Measurements from ENCODE around the gene MTERF4. TPM values are rescaled to one million over a fixed set of nuclear protein-coding genes. Genes with fewer than 3 reads are reported as not detected.

MTERF4 gene
- total RNA-seq, 2 donors from 2014 or later, result 24.6 to 39.4 TPM

DNA sequence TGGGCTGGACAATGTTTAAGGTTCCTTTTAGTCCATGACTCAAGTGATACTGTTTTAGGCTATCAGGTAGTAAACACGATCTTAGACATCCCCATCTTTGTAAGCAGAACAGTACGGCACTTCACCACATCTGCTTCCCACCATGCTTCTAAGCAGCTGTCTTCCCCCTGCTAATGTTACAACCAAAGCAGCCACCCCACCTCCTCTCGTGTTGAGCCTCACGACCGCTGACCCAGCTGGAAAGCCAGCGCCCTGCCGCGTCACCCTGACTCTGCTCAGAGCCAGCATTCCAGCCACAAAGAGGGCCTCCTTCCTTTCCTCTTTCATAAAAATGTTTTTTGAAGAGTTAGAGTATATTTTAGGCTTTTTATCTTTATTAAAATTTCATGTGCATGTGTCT, 9.4 kb downstream of the MTERF4 start:
- no peak for DNase-seq (ENCODE audit: low spot score)
- no peak overlapping the region for H3K27ac ChIP-seq
- TF ChIP-seq, protein P1, sequence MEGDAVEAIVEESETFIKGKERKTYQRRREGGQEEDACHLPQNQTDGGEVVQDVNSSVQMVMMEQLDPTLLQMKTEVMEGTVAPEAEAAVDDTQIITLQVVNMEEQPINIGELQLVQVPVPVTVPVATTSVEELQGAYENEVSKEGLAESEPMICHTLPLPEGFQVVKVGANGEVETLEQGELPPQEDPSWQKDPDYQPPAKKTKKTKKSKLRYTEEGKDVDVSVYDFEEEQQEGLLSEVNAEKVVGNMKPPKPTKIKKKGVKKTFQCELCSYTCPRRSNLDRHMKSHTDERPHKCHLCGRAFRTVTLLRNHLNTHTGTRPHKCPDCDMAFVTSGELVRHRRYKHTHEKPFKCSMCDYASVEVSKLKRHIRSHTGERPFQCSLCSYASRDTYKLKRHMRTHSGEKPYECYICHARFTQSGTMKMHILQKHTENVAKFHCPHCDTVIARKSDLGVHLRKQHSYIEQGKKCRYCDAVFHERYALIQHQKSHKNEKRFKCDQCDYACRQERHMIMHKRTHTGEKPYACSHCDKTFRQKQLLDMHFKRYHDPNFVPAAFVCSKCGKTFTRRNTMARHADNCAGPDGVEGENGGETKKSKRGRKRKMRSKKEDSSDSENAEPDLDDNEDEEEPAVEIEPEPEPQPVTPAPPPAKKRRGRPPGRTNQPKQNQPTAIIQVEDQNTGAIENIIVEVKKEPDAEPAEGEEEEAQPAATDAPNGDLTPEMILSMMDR (IDR thresholded peaks at IDR 0.05), result no peak
- no peaks in the 10 kb centered on the region for H3K27me3 ChIP-seq (replicated peaks; ENCODE audit: insufficient read depth)
- no peak for ATAC-seq (ENCODE audit: insufficient number of reproducible peaks, low FRiP score, low read depth)
- H3K36me3 ChIP-seq, result peaks cover 74% of the 10 kb centered on the region
- no peaks in the 10 kb centered on the region for H3K9me3 ChIP-seq
- H3K4me3 ChIP-seq, result no peak overlapping the region
- H3K4me1 ChIP-seq (ENCODE audit: control insufficient read depth in 1 of 2, low read depth in 2 of 2), result no peaks in the 10 kb centered on the region

DNA sequence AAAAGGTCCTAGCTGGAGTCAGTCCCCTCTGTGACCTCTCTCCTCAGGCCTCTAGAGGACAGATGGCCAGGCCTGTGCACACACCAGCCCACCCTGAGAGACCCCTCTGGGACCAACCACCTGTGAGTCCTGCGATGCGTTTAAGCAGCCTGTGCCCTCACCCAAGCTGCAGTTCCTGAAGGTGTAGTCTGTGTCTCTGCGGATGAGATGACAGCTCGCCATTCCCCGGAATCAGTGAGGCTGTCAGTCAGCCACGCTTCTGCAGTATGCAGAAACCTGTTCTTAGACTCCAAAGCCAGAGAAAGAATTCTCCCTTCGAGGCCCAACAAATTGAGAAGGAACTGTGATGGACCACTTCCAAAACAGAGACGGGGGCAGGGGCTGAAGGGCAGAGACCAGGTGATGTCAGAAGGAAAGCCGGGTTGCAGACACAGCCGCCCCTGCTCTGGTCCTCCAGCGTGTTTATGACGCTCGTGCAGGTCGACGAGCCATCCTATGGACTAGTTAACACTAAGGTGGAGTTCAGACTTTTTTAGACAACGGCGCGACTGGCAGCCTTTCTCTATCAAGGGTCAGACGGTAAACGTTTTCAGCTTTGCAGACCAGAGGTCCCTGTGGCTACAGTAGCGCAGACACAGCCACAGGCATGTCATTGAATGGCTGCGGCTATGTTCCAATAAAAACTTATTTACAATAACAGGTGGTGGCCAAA, 10.2 kb downstream of the MTERF4 start:
- Histone ChIP-seq H3K27me3 (replicated peaks; ENCODE audit: insufficient read depth) (no peaks in the 10 kb centered on the region), H3K4me3 (no peak overlapping the region), H3K27ac (no peak overlapping the region), H3K4me1 (ENCODE audit: control insufficient read depth in 1 of 2, low read depth in 2 of 2) (no peaks in the 10 kb centered on the region), H3K36me3 (peaks cover 77% of the 10 kb centered on the region), H3K9me3 (no peaks in the 10 kb centered on the region)
- TF ChIP-seq, protein P1 (IDR thresholded peaks at IDR 0.05), result no peak
- DNase-seq (ENCODE audit: low spot score) (no peak), ATAC-seq (ENCODE audit: insufficient number of reproducible peaks, low FRiP score, low read depth) (no peak)

DNA sequence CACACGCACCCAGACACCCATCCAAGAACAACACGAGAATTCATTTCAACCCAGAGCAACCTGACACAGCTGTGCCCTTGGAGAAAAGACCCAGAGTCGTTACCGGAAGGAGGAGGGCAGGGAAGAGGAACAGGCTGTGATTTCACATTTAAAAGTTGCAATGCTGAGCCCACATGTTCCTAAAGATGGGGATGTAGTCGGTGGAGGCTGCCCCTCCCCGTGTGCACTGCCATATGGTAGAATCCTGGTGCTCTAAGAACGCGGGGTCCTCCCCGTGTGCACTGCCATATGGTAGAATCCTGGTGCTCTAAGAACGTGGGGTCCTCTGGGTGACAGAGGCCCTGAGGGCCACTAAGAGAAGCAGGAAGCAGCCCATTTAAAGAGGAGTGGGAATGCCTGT, 10.9 kb downstream of the MTERF4 start:
- TF ChIP-seq, protein P1 (IDR thresholded peaks at IDR 0.05), result no peak
- H3K9me3 ChIP-seq, result no peaks in the 10 kb centered on the region
- DNase-seq (ENCODE audit: low spot score) (no peak), ATAC-seq (ENCODE audit: insufficient number of reproducible peaks, low FRiP score, low read depth) (no peak)
- H3K27ac ChIP-seq, result no peak overlapping the region
- H3K36me3 ChIP-seq, result peaks cover 75% of the 10 kb centered on the region
- no peaks in the 10 kb centered on the region for H3K27me3 ChIP-seq (replicated peaks; ENCODE audit: insufficient read depth)
- H3K4me1 ChIP-seq (ENCODE audit: control insufficient read depth in 1 of 2, low read depth in 2 of 2), result no peaks in the 10 kb centered on the region
- no peak overlapping the region for H3K4me3 ChIP-seq

DNA sequence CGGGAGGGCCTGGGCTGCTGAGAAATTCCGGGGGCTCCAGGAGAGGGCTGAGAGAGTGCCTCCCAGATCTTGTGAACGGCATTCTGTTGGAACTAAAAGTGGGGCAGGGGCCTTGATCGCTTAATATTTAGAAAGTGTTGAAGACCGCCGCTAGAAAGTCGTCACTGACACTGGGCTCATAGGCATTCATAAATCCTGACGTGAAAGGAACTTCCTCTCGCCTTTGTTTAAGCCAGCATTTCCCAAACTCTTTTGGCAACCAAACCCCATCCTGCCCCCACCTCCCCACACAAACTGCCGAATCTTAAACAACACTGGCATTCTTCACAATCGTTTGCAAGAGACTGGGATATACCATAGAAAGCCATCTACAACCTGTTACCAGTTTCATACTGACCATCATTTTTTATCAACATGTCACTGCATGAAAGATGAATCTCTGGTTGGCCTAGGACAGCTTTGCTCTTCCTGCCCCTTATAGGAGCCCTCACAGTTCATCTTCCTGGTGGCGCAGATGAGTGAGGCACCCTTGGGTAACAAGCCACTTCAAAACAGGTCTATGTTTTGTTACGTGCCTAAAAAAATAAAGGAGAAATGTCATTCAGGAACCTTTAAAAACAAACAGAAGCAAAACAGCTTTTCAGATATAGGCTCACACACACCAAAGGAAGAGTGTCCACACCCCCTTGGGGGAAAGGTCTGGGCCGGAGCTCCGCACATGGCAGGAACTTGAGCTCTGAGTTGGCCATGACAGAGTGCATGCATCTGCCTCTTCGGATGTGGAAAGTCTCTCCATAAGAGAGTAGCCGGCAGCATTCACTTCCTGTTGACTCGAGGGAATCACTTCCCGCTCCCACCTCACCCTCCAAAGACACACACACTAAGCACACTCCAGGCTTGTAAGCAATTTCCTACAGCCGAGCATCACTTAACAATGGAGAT, 13.0 kb downstream of the MTERF4 start:
- H3K4me3 ChIP-seq, result no peak overlapping the region
- H3K27ac ChIP-seq, result no peak overlapping the region
- TF ChIP-seq, protein P1 (IDR thresholded peaks at IDR 0.05), result no peak
- ATAC-seq (ENCODE audit: insufficient number of reproducible peaks, low FRiP score, low read depth) (no peak), DNase-seq (ENCODE audit: low spot score) (no peak)
- H3K9me3 ChIP-seq, result no peaks in the 10 kb centered on the region
- H3K27me3 ChIP-seq (replicated peaks; ENCODE audit: insufficient read depth), result no peaks in the 10 kb centered on the region
- H3K4me1 ChIP-seq (ENCODE audit: control insufficient read depth in 1 of 2, low read depth in 2 of 2), result no peaks in the 10 kb centered on the region
- peaks cover 62% of the 10 kb centered on the region for H3K36me3 ChIP-seq

DNA sequence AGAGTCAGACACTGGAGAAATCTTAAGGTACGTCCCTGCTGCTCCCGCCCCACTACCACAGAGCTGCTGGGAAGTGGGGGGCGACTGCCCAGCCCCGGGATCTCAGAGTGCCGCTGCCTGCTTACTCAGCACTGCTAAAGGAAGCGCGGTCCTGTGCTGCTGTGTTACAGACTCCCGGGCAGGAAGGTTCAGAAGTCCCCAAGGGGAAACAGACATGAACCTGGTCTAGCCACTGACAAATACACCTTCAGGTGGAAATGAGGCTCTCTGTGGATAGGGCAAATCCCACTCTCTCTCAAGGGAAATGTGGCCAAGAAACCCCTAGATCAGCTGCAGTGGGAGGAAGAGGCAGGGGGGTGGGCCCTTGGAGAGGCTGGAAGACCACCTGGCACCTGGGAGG, 13.7 kb downstream of the MTERF4 start:
- no peak for ATAC-seq (ENCODE audit: insufficient number of reproducible peaks, low FRiP score, low read depth)
- Histone ChIP-seq H3K4me1 (ENCODE audit: control insufficient read depth in 1 of 2, low read depth in 2 of 2) (no peaks in the 10 kb centered on the region), H3K27ac (no peak overlapping the region), H3K36me3 (peaks cover 55% of the 10 kb centered on the region), H3K4me3 (no peak overlapping the region), H3K27me3 (replicated peaks; ENCODE audit: insufficient read depth) (no peaks in the 10 kb centered on the region), H3K9me3 (no peaks in the 10 kb centered on the region)
- no peak for DNase-seq (ENCODE audit: low spot score)
- TF ChIP-seq, protein P1 (IDR thresholded peaks at IDR 0.05), result no peak

Measured in thoracic aorta (tissue), 2 donors.